Heart left ventricle (tissue), 13 donors: ENCODE results near the gene GYG2.

Experiments
- POLR2A ChIP-seq, 2 donors: fragments of 450-650 bp; IDR thresholded peaks; one replicate each; pipeline ENCODE4 v1.6.1; 2017; ENCODE audit warnings: antibody characterized with exemption in 2 of 2, mild to moderate bottlenecking in 2 of 2, moderate library complexity in 2 of 2
- TF ChIP-seq, protein P1 (sequence below), 12 donors: fragments of 200-600 bp; sonication (generic) in 4 of 12; IDR thresholded peaks; one replicate each; pipeline versions ENCODE4 v1.5.0 to v1.8.0; 2018 to 2022; ENCODE audit warnings: antibody characterized with exemption in 12 of 12, mild to moderate bottlenecking in 5 of 12
- donor health status: ischemic (EF 13 %, LVEDD 7.1; RV severe dilation, severe dysfunction).
- donor health status: DM: no; HTN: yes; CAD: no.
- donor health status: DM: no; HTN: no; CAD: no.
- donor health status: ischemic (EF 25% LVEDD 6.9; RV normal size, moderate dysfunction).
- donor health status: ischemic (EF 25% LVEDD 5.7; RV mildly dilated, moderate dysfunction).
- donor health status: ischemic (EF 35%, LVEDD 5.7; RV mildly dilated, moderate dysfunction).
- donor health status: nonischemic (EF 11% LVEDD 7.7; RV severe dilation, severe dysfunction).
- donor health status: DM: yes; HTN: yes; CAD: no.
- donor health status: PGD.
- donor health status: ischemic (EF 29% LVEDD 5.4; RV normal size, mild dysfunction).
- donor health status: nonischemic (EF 23%, LVEDD 6.1; RV moderate dilation, normal function).

DNA sequence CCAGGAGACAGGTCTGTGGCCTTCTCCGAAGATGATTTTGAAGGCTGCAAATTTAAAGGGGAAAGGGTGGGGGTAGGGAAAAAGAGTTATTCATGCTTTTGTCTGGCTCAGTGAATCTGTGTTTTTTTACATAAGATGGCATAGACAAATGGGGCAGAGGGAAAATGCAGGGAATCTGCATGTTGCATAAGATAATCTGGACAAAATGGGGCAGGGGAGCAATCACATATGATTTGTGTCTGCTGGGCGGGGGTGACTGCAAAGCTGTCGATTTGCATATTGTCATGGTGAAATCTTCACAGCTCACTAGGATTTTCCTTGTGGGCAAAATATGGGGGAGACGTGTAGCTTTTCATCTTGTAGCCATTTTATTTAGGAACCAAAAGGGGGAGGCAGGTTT, 29.4 kb upstream of the GYG2 start:
- TF ChIP-seq, protein P1, sequence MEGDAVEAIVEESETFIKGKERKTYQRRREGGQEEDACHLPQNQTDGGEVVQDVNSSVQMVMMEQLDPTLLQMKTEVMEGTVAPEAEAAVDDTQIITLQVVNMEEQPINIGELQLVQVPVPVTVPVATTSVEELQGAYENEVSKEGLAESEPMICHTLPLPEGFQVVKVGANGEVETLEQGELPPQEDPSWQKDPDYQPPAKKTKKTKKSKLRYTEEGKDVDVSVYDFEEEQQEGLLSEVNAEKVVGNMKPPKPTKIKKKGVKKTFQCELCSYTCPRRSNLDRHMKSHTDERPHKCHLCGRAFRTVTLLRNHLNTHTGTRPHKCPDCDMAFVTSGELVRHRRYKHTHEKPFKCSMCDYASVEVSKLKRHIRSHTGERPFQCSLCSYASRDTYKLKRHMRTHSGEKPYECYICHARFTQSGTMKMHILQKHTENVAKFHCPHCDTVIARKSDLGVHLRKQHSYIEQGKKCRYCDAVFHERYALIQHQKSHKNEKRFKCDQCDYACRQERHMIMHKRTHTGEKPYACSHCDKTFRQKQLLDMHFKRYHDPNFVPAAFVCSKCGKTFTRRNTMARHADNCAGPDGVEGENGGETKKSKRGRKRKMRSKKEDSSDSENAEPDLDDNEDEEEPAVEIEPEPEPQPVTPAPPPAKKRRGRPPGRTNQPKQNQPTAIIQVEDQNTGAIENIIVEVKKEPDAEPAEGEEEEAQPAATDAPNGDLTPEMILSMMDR (IDR thresholded peaks at IDR 0.05), result no peak
- TF ChIP-seq POLR2A (IDR thresholded peaks at IDR 0.05), result no peak
